Activated CD8-positive, alpha-beta memory T cell treated with anti-CD3 and anti-CD28 coated beads for 36 hours (primary cell): Measurements from ENCODE around the gene PTGDR2. TPM values are rescaled to one million over a fixed set of nuclear protein-coding genes. Genes with fewer than 3 reads are reported as not detected.

ENCODE experiments used
- CTCF ChIA-PET: fragments of 350-600 bp; sonication (Branson Sonifier 250); formaldehyde crosslinking; loops from one replicate; lab custom pipeline; 2021; ENCODE audit warnings: antibody characterized with exemption; lab: Charles Lee
- POLR2A ChIA-PET: fragments of 350-600 bp; sonication (Branson Sonifier 250); formaldehyde crosslinking; loops from one replicate; lab custom pipeline; 2021; ENCODE audit warnings: antibody characterized with exemption; lab: Charles Lee
- total RNA-seq, 2 experiments: library from RNA; stranded (reverse); gene quantifications; one replicate each; pipeline ENCODE4 v1.2.3, GENCODE V29; 2021

PTGDR2 gene
- total RNA-seq, 2 experiments from 2014 or later: 0.15 to 0.19 TPM

- ChIA-PET CTCF (interaction anchor here (0.6 kb wide), 1 partner anchor 17 kb away, joined by 3 read pairs; no protein-coding TSS in a partner anchor), POLR2A (no interaction called here)
These were observed 22.7 kb upstream of the PTGDR2 start for GRCh38 chr11:60878245-60879101.

- CTCF ChIA-PET: interaction anchor here (1.4 to 1.7 kb wide), 3 partner anchors 11 to 25 kb away, joined by 3 read pairs; no protein-coding TSS in a partner anchor
- POLR2A ChIA-PET: no interaction called here
These were observed 20.4 kb upstream of the PTGDR2 start for GRCh38 chr11:60876168-60876485.

- ChIA-PET POLR2A (no interaction called here), CTCF (interaction anchor here (1.4 to 1.7 kb wide), 3 partner anchors 12 to 25 kb away, joined by 3 read pairs; no protein-coding TSS in a partner anchor)
These were observed 19.8 kb upstream of the PTGDR2 start for GRCh38 chr11:60875366-60876167.

GRCh38 chr11:60874421-60875365 is 18.9 kb upstream of the PTGDR2 start:
- ChIA-PET POLR2A (no interaction called here), CTCF (interaction anchor here (1.4 to 1.7 kb wide), 2 partner anchors 13 to 25 kb away, joined by 3 read pairs; no protein-coding TSS in a partner anchor)

- CTCF ChIA-PET: no interaction called here
- POLR2A ChIA-PET: interaction anchor here (0.5 kb wide), 1 partner anchor 79 kb away, joined by 3 read pairs; no protein-coding TSS in a partner anchor
These were observed 17.8 kb upstream of the PTGDR2 start for GRCh38 chr11:60873533-60873932.

- ChIA-PET CTCF (interaction anchor here (1.9 kb wide), 1 partner anchor 41 kb away, joined by 13 read pairs; no protein-coding TSS in a partner anchor), POLR2A (interaction anchor here (0.5 kb wide), 1 partner anchor 78 kb away, joined by 3 read pairs; no protein-coding TSS in a partner anchor)
These were observed 17.3 kb upstream of the PTGDR2 start for GRCh38 chr11:60872961-60873524.

- ChIA-PET CTCF (interaction anchor here (1.0 to 1.9 kb wide), 2 partner anchors 27 to 41 kb away, joined by 3 to 13 read pairs; no protein-coding TSS in a partner anchor), POLR2A (no interaction called here)
These were observed 16.6 kb upstream of the PTGDR2 start for GRCh38 chr11:60872124-60872960.

GRCh38 chr11:60871378-60872061 is 15.8 kb upstream of the PTGDR2 start:
- ChIA-PET POLR2A (no interaction called here), CTCF (interaction anchor here (1.0 to 1.9 kb wide), 2 partner anchors 28 to 40 kb away, joined by 3 to 13 read pairs; no protein-coding TSS in a partner anchor)

GRCh38 chr11:60870733-60871377 is 15.1 kb upstream of the PTGDR2 start:
- CTCF ChIA-PET: interaction anchor here (1.0 to 1.9 kb wide), 3 partner anchors 33 to 40 kb away, joined by 3 to 13 read pairs (median 4); no protein-coding TSS in a partner anchor
- POLR2A ChIA-PET: no interaction called here

- ChIA-PET POLR2A (no interaction called here), CTCF (interaction anchor here (1.0 to 1.1 kb wide), 2 partner anchors 34 to 39 kb away, joined by 3 to 4 read pairs; no protein-coding TSS in a partner anchor)
These were observed 14.5 kb upstream of the PTGDR2 start for GRCh38 chr11:60870276-60870675.

GRCh38 chr11:60869451-60869825 is 13.7 kb upstream of the PTGDR2 start:
- CTCF ChIA-PET: interaction anchor here (0.6 to 1.2 kb wide), 2 partner anchors 39 to 379 kb away, joined by 3 read pairs; no protein-coding TSS in a partner anchor
- POLR2A ChIA-PET: no interaction called here

- CTCF ChIA-PET: interaction anchor here (0.6 to 1.2 kb wide), 2 partner anchors 38 to 379 kb away, joined by 3 read pairs; no protein-coding TSS in a partner anchor
- POLR2A ChIA-PET: no interaction called here
These were observed 13.1 kb upstream of the PTGDR2 start for GRCh38 chr11:60868682-60869450.

GRCh38 chr11:60867871-60868681 is 12.3 kb upstream of the PTGDR2 start:
- ChIA-PET POLR2A (no interaction called here), CTCF (interaction anchor here (1.2 to 2.1 kb wide), 2 partner anchors 37 to 38 kb away, joined by 3 to 6 read pairs; no protein-coding TSS in a partner anchor)
